Endothelial cell of umbilical vein (primary cell): Measurements from ENCODE around the gene CALCR.

Experiments used
- POLR2A ChIP-seq: IDR thresholded peaks from 2 replicates; pipeline ENCODE4 v1.6.1; 2012; ENCODE audit warnings: low read depth, mild to moderate bottlenecking, control low read depth, low read length
- POLR2AphosphoS5 ChIP-seq: IDR thresholded peaks from 2 replicates; pipeline ENCODE4 v1.6.1; 2012; ENCODE audit warnings: low read depth, mild to moderate bottlenecking, control low read depth, low read length, moderate library complexity; ENCODE audit not compliant: insufficient read depth
- TF ChIP-seq, protein P1 (sequence below), 2 donors: IDR thresholded peaks; 1 replicate in 1 of 2; 2 replicates in 1 of 2; pipeline ENCODE4 v1.5.1; 2011; ENCODE audit warnings: low read length in 2 of 2, mild to moderate bottlenecking in 2 of 2, moderate library complexity in 2 of 2, control low read depth in 1 of 2, inconsistent platforms in 1 of 2, low read depth in 1 of 2; ENCODE audit not compliant: insufficient read depth in 1 of 2; ENCODE audit errors: extremely low read depth in 1 of 2

DNA sequence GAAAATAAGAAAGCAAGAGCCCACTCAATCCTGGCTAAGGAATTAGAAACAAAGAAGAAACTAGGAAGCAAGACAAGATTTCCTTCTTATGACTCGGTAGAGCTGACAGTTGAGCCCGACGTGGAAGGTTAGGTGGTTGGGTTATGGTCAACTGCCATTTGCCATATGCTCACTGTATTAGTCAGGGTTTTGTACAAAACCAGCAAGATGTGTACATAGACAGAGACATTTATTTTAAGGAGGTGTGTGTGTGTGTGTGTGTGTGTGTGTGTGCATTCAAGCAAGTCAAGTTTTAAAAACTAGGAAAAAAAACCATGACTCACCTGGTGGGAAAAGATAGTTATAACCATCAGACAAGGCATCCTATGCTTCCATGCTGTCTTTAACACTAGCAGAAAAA, 183.9 kb downstream of the CALCR start:
- TF ChIP-seq, protein P1, sequence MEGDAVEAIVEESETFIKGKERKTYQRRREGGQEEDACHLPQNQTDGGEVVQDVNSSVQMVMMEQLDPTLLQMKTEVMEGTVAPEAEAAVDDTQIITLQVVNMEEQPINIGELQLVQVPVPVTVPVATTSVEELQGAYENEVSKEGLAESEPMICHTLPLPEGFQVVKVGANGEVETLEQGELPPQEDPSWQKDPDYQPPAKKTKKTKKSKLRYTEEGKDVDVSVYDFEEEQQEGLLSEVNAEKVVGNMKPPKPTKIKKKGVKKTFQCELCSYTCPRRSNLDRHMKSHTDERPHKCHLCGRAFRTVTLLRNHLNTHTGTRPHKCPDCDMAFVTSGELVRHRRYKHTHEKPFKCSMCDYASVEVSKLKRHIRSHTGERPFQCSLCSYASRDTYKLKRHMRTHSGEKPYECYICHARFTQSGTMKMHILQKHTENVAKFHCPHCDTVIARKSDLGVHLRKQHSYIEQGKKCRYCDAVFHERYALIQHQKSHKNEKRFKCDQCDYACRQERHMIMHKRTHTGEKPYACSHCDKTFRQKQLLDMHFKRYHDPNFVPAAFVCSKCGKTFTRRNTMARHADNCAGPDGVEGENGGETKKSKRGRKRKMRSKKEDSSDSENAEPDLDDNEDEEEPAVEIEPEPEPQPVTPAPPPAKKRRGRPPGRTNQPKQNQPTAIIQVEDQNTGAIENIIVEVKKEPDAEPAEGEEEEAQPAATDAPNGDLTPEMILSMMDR (IDR thresholded peaks at IDR 0.05; ENCODE audit: extremely low read depth in 1 of 2, insufficient read depth in 1 of 2, low read depth in 1 of 2, low read length in 2 of 2), result no peak
- TF ChIP-seq POLR2AphosphoS5 (no peak), POLR2A (no peak)
